Measurements from ENCODE around the gene PACSIN3.

The PACSIN3 gene

DNA sequence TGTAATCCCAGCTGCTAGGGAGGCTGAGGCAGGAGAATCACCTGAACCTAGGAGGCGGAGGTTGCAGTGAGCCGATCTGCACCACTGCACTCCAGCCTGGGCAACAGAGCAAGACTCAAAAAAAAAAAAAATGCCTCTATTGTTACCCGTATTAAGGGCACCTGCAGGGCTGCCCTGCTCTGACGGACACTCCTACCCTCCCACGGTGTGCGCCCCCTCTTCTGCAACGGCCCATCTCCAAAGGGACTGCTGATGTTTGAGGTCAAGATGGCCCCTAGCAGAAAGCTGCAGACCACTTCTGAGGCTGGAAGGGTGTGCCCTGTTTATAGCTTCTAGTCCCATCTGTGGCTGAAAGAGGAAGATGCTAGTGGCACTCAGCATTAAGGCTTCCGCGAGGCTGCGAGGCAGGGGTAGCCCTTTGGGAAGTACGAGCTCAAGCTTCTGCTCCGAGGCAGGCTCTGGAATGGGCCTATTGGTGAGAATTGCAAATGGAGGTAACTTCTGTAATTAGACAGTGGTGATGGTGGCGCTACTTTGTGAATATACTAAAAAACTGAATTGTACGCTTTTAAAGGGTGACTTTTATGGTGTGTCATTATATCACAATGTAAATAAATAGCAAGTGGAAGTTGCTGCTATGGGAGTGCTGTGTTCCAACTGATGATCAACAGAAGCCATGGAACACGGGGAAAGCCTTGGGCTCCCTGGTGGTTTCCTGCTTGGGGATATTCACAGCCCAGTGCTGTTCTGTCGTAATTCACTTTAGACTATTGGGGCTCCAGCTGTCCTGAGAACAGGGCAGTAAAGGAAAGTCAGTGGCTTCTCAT is 33.9 kb downstream of the PACSIN3 start:
- no peak for DNase-seq

GRCh38 chr11:47149782-47150181 is 36.5 kb downstream of the PACSIN3 start:
- DNase-seq = no peak

GRCh38 chr11:47148903-47149531 is 37.2 kb downstream of the PACSIN3 start:
- no peak for DNase-seq

- no peak for DNase-seq
These were observed 38.0 kb downstream of the PACSIN3 start for GRCh38 chr11:47148270-47148669.

- no peak for DNase-seq
These were observed 38.6 kb downstream of the PACSIN3 start for GRCh38 chr11:47147681-47148080.

GRCh38 chr11:47147250-47147649 is 39.0 kb downstream of the PACSIN3 start:
- DNase-seq = no peak

DNA sequence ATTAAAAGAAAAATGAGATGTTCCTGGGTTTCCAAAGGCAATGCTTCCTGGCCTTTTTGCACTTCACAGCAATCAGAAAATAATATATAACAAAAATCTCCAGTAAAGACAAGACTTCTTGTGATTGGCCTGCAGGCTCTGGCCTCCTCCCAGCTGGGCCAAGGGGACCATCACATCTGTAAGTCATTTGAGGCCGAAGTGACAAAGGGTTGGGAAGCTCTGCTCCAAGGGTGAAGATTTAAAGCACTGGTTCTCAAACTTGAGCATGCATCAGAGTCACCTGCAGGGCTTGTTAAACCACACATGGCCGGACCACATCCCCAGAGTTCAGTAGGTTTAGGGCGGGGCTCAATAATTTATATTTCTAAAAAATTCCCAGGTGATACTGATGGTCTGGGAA is 41.7 kb downstream of the PACSIN3 start:
- DNase-seq = no peak

DNA sequence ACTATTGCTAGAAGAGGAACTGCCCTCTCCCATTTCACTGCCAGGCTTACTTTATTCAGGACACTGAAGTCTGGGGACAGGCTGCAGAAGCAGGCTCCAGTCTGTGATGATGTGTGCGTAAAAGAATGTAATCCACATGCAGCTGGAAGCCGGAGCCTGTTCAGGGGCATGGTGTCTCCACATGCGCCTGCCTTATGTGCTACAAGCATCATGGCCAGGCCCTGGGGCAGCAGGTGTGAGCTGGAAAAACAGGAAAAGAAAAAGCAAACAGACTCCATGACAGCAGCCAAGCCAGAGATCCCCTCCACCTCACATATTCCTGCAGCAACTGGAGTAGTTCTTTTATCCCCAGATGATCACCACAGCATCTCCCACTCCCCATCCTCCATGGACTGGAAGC is 42.9 kb downstream of the PACSIN3 start:
- DNase-seq = no peak

DNA sequence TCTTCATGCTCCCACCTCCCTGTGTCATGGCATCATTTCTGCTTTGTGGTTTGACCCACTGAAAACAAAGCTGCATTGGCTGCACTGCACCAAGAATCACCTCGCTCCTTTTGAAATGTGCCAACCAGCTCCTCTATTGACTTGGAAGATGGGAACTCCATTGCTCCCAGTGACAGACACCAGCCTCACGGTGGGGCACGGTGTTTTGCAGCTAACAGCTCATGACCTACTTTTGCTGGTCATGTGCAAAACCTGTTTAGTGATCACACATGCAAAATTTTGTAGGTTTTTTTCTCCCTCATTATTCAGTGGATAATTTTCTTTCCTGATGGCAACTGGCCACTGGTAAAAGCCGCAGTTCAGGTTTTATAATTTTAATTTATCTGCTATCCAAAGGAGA is 46.4 kb downstream of the PACSIN3 start:
- DNase-seq = no peak

DNA sequence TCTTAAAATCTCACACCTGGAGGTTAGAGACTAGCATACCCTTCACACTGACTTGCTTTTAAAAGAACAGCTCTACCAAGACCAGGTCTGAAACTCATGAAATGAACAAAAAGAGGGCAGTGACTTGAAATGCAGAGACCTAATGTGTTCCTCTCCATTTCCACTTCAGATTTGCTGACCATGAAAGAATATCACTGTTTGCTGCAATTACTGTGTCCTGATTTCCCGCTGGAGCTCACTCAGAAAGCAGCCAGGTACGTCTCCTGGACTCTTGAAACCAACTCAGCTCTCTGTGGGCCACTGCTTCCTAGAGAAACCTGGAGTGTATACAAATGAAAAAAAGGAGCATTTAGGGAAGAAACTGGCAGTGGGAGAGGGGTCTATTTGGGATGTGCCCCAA is 48.8 kb downstream of the PACSIN3 start:
- no peak for DNase-seq

GRCh38 chr11:47136921-47137320 is 49.3 kb downstream of the PACSIN3 start:
- no peak for DNase-seq

- DNase-seq = no peak
These were observed 49.9 kb downstream of the PACSIN3 start for GRCh38 chr11:47136327-47136726.

DNA sequence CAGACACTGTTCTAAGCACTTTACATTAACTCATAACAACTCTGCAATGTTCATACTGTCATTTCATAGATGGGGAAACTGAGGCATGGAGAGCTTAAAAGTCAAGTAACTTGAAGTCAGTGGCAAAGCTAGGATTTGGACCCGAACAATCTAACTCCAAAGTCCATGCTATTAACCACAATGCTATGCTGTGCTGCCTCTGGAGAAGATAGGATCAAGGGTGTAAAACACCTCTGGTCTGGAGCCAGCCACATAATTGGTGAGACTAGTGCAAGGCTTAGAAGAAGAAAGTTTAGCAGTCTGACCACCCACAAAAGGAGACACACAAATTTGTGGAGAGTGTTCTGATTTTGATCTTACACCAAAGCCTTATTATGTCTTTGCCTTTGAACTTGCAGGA is 53.3 kb downstream of the PACSIN3 start:
- no peak for DNase-seq

GRCh38 chr11:47132490-47132889 is 53.7 kb downstream of the PACSIN3 start:
- no peak for DNase-seq

DNA sequence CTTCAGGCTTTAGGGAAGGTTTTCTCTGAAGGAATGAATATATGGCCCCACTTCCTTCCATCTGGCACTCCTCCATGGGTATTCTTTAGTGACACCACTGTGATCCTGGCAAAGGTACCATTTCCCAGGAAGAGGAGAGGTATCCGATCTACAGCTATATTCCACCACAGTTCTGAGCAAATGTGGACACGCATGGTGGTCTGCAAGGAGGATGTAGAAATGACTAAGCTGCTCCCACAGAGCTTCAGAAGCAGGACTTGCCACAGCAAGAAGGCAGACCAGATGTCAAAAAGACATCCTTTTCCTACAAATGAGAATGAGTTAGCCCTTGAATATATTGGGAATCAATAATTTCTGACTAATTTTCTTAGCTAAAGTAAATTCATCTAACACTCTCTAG is 55.1 kb downstream of the PACSIN3 start:
- DNase-seq = no peak

DNA sequence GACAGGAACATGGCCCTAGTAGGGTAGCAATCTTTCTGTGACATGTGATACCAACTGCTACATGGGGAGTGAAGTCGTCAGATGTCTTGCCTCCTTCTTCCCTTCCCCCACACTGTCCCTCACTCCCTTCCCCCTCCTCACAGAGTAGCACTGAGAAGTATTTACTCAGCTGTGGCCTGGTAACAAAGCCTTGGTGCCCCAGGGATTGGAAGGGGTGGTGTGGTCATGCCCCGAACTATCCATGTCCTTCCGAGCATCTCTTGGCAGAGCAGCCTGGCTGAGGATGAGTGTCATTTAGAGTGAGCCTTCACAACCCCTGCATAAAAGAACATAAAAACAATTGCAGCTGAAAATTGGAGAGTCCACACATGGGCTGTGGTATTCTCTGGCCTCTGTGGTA is 55.7 kb downstream of the PACSIN3 start:
- DNase-seq = no peak

Measured in activated naive CD4-positive, alpha-beta T cell treated with Interleukin-2 at 50 U/mL for 16 hours (primary cell).